T-helper 2 cell (primary cell): Measurements from ENCODE around the gene ADCY2.
"Not testable (repeated sequence)": the region's sequence is repeated elsewhere in the genome, so short reads cannot be mapped to it uniquely, and the experiment has no call there.

ENCODE experiments used
- DNase-seq, 5 experiments: peaks; one replicate each; pipeline versions ENCODE4 v3.0.0 to v3.0.0-alpha.2; 2012 to 2022

Gene ADCY2

DNA sequence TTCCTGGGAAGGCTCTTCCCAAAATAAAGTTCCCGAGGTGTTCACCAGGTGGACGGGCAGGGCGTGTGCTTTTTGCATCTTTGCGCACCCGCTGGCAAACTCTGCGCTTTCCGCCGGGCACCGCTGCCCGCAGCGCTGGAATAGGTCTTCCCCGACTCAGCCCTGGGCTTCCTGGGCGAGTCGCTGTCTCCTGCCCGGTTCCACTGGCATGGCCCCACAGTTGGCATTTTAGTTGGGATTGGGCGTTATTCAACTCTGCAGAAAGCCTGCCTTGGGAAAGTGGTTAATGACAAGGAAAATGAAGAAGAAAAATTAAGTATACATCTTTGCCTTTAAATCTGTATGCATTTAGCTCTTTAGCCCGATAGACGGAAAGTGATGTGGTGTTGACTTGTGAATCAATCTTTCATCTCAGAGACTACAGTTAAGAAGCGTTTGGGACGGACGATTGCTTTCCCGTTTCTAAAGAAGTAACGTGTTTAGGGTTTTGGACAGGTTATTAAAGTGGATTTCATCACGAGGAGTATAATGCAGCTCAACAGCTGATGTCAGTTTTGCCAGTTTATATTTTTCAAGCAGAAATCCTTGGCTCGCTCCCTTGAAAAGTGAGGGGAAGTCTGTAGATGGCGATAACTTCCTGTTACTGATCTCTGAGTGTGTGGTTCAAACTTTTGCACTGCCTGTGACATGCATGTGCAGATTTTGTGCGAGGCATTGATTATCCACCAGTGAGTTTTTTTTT is 946 bp downstream of the ADCY2 start:
- no peak for DNase-seq

DNA sequence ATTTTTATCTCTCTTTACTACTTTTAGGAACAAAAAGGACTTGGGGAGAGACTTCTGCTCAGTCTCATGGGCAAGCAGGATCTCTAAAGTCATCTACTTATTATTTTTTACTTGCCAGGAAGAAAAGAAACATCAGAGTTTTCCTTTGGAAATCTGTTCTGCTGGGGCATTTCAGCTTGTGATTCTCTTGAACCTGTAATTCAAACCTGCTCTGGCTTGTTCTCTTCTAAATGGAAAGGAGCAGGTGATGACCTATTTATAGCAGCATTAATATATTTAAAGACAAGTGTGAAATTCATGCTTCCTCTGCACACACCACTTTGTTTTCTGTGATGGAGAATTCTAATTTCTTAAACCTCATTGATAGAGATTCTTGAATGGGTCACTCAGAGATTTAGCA is 2.0 kb downstream of the ADCY2 start:
- DNase-seq = no peak

DNA sequence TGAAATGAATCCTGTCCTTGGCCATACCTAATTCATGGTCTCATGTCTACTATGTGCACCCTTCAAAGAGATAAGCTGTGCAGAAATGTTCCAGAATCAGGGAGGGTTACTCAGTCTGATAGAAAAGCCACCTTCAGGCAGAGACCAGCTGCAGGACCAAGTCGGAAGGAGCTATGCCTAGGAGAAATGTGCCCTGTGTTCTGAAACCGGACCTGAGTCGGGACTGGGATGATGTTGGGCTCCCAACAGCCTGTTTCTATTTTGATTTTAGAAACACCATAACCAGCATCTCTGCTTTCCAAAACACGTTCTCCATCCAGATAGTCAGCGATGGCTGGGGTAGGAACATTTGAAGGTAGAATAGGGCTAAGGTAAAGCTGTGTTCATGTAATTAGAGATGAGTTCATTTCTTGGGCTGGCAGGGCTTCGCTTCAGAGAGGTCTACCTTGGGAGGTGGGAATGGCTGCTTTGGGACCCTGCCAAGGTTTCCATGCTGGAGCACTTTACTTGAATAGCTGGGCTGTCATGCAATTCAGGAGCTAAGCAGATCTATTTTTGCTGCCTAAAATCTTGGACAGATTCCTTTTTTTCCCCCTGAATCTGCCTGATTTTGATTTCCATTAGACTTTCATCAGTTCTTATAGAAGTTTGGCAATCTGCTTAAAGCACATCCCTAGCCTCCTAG is 2.8 kb downstream of the ADCY2 start:
- DNase-seq = no peak

DNA sequence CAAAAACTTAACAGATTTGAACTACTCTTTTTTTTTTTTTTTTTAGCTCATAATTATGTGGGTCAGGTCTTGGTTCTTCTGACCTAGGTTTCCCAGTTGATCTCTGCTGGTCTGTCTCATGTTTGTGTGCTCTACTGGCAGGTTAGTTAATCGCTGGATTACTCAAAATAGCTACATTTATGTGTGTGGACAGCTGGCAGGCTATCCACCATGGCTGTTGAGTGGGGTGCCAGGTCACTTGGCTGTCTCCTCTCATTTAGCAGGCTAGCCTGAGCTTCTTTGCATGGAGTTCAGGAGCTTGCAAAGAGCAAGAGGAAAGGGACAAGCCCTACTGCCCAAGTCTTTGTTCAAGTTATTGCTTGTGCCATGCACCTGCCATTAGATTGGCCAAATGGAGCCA is 9.3 kb downstream of the ADCY2 start:
- DNase-seq = no peak

DNA sequence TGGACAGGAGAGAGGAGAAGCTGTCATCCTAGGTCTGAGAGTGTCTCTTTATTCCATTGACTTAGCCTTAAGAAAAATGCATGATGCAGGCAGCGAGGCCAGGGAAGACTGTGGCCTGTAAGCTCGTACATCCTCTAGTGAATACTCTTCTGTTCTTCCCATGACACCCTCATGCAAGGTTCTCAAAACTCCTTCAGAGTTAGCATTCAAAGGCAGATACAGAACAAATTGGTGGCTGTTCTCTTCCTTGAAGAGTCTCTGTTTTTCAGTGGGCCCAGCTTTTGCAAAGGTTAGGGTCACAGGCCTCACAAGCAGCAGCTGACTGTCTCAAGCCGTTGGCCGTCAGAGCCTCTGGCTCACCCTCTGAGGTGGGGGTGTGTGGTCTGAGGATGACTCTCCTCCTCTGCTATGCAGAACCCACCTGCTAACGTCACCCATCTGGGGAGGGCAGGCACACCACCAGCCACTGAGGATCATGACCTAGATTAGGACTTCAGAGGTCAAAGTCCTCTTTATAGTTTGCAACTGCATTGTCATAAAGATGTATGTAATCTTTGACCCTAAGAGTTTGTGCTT is 15.1 kb downstream of the ADCY2 start:
- no peak for DNase-seq

DNA sequence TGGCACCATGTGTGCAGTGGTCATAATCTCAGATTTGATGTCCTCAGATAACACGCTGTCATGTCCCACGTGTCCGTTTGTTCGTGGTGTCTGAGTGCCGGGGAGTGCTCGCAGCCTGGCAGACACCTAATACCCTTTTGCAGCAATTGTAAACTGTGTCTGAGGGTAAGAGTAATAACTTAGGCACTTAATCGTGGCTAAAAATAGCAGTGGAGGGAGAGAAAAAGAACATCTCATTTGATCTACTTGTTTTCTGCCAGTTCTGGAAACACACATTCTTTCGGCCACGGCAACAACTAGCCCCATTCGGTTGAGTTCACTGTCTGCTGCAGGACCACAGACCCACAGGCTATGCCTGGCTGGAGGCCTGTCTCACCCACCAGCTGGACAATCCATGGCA is 16.5 kb downstream of the ADCY2 start:
- no peak for DNase-seq

DNA sequence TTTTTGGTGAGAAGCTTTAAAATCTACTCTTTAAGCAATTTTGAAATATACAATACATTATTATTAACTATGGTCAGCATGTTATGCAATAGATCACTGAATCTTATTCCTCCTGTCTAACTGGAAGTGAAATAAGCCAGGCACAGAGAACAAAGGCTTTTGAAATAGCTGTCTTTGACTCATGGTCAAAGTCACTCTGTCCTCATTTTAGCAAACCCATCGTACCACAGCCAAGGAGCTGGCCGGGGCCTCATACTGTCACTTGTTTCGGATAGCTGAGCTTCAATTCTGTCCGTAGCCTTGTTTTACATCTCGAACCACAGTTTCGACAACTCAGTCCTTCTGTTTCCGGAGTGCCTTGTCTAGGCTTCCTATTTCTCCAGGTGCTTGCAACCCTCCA is 19.2 kb downstream of the ADCY2 start:
- no peak for DNase-seq

DNA sequence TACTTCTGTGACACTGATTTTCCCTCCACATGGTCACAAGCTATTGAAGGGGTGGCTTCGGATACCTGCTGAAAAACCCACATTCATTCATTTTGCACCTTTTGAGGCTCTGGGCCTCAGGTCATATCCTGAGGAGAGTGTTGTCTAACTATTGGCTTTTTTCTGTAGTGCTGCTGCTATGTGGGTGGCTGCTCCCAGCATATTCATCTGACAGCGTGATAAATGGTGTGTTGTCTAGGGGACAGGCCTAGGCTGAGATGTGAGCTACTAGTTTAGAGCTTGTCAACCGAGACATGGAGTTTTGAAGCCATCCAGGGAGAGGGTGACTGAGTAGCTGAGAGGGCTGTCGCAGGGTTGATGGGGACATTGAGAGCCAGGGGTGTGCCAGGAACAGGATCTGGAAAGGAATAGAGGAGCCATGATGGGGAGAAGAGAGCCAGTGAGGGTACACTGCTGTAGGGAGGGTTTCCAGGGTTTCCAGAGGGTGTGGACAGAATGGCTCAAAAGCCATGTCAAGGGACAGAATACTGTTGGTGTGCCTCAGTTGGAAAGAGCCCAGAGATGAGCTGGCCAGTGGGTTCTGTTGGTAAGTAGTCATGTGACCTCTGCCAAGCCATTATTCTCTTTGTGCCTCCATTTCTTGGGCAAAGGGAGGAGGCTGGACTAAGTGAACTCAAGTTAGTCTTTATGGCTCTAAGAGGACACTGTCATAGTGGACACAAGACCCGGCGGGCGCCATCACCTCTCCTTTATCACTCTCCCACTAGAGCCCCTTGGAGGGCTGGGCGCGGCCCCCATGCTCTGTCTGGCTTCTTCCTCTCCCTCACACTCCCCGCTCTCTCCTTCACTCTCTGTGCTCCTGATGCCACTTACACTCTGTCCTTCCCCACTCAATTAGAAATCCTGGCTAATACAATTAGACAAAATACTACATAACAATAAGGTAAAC is 19.9 kb downstream of the ADCY2 start:
- no peak for DNase-seq

DNA sequence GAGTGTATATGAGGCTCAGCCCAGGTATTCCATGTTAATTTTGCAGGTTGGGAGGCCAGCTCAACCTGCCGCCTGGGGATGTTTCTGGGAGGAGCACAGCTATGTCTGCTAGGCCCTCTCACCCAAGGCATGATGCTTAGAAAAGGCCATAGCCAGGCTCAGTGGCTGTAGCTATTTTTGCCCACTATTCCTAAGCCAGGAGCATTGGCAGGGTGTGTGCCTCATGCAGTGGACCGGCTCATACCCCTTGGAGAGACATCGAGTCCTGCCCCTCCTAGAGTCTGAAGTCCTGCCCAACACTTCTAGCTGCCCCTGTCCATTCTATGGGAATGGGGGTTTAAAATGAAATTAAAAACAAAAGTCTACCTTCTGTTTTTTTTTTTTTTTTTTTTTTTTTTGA is 22.3 kb downstream of the ADCY2 start:
- no peak for DNase-seq

DNA sequence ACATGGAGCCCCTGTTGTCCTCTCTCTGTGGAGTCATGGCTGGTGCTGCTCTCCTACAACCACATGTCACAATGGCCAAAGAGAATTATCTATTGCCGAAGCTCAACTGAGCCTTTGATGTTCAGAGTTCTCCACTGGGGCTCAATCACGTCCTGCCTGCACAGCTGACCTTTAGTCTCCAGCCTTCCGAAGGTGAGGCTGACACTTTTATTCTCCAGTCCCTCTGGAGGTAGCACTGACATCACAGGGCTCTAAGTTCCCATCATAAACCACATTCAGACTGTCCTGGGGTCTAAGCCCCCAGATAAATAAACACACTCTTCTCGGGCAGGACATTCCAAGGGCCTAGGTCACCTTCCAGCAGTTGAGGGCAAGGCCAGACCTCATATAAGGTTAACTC is 23.4 kb downstream of the ADCY2 start:
- DNase-seq = no peak

DNA sequence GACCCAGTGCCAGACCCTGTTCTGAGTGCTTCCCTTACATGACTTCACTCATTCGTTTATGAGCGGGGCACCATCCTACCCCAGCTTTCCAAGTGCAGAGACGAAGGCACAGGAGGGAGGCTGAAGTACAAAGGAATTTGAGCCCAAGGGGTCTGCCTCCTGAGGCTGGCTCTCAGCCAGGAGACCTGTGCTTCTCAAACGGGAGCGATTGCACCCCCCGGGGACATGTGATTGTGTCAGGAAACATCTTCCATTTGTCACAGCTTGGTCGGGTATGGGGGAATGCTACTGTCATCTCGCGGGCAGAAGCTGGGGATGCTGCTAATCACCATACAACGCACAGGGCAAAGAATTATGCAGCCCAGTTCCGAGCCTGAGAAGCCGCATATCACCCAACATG is 23.9 kb downstream of the ADCY2 start:
- DNase-seq = no peak

DNA sequence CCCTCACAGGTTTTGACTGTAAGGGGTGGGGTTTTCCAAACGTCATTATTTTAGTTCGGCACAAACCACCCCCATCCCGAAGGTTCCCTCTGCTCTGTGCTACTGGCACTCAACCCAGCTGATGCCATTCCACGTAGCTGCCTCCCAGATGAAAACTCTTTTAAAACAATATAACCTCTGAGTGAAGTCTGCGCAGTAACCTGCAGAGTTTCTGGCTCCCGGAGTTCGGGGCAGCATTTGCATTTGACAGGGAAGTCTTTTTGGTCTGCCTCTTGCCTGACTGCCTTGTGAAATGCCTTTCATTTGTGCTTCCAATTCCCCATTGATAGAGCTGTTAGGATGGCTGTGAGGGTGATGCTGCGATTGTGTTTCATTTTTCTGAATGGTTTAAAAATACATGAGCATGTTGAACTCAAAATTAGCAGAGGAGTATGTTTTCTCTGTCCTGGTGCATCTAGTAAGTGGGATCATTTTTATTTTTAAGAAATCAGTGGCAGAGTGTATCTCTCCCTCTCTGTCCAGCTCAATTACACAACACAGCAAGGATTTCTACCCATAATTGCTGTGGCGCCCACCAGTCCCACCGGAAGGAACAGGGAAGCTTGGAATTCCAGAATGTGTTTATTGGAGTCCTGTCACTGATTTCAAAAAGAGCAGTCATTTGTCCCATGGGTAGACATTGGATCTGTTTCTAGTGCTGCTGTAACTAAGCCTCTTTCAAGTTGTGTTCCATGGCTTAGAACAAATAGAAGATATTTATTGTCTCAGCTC is 24.8 kb downstream of the ADCY2 start:
- DNase-seq = no peak

DNA sequence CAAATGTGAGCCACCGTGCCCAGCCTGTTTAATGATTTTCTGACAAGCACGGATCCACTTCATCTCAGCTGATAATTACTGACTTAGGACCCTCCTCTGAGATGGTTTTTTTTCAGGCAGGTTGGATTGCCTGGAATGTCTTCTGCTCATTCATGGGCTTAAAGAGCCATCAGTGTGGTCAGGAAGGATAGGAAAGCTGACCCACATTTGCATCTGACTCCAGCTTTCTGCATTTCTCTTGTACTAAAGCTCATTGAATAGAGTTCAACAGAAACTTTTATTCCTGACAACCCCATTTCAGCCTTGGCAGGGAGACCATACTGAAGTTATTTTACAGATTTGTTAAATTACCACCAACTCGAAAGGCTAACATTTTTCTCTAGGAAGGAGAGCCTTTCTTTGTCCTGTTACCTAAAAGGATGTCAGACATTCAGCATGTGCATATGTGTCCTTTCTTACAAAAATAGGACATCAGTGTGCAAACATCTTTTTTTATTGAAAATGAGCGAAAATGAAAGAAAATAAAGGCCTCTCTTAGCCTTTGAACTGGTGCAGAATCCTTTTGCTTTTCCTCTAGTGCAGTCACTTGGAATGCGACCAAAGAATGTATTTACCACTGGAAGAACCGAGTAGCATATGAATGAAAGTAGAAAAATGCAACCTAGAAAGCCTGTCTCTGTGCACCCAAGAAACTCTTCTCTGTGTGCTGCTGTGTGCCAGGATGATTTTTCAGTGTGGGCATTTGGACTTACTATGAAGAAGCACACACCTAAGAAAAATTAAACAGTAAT is 26.6 kb downstream of the ADCY2 start:
- DNase-seq = no peak

DNA sequence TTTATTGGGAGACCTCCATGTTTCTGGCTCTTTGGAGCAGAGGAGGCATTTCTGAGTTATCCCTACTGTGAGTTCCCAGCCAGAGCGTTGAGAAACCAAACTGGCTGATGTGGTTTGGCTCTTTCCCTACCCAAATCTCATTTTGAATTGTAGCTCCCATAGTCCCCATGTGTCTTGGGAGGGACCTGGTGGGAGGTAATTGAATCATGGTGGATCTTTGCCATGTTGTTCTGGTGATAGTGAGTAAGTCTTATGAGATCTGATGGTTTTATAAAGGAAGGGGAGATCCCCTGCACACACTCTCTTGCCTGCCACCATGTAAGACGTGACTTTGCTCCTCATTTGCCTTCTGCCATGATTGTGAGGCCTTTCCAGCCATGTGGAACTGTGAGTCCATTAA is 27.3 kb downstream of the ADCY2 start:
- not testable (repeated sequence) for DNase-seq

DNA sequence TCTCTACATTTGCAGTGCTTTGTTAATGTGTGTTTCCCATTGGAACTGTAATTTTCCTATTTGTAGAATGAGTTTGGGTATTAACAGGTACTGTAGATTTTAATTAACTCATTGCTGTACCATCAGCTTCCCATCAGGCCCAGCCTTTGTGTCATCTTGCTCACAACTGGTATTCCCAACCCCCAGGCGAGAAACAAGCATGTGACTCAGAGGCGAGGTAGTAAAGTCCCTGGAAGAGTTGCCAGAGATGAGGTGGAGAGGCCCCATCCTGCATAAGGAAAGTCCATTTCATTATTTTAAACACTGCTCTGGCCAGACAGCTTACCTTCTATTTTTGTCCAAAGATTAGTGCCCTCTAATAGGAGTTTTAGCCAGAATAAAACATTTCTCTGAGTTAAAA is 29.9 kb downstream of the ADCY2 start:
- DNase-seq = no peak

DNA sequence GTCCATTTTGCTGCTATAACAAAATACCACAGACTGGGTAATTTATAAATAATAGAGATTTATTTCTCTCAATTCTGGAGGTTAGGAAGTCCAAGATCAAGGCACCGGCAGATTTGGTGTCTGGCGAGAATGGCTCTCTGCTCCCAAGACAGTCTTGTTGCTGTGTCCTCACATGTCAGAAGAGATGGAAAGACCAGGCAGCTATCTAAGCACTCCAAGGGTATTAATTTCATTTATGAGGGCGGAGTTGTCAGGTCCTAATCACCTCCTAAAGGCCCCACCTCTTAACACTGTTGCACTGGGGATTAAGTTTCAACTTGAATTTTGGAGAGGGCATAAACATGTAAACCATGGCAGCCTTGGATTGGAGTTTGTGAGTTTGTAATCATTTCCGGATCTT is 30.3 kb downstream of the ADCY2 start:
- DNase-seq = no peak

DNA sequence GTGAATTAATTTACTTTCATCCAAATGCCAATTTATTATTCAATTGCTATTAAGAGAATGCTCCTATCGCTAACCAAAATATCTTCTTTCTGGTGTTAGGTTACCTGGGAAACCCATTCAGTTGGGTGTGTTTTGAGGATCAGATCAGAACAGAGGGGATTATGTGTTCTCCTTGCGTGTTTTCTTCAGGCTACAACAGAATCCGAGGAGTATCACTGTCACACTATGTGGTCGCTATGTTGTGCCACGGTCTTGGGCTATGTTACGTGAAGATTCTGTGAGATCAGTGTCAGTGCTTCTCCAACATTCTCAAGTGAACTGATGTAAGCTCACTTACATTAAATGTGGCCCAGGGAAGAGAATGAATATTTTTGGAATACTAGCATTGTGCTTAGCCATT is 39.0 kb downstream of the ADCY2 start:
- no peak for DNase-seq

DNA sequence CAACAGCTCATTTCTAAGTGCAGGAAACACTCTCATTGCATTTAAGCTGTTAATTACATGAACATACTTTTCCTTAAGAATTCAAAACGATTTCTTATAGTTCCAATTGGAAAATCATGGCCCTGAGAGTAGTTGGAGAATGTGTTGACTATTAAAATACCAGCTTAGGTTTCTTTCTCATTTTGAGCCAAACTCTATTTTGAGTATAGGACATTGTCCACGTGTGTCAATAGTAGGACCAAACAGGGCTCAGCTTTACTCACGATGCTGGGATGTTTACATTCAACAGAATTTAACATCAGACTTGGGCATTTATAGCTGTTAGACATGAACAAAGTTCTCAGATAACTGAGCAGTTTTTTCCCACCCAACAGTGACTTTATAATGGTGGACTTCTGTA is 39.6 kb downstream of the ADCY2 start:
- no peak for DNase-seq

DNA sequence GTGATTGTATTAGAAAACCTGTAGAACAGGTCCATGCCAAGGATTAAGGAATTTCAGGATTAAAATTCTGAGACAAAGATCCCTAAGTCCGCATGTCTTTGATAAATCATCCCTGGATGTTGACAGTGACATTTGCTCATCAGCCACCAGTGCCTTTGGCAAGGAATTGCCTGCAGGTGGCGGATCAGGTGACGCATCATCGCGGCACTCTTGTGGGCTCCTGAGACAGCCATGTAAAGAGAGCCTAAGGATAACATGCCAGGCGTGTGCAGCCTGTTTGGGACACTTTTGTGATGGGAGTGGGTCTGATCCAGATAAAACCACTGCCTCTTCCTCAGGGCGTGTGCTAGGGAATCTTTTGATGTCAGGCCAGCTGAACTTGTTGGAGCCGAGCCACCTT is 40.6 kb downstream of the ADCY2 start:
- DNase-seq = no peak

DNA sequence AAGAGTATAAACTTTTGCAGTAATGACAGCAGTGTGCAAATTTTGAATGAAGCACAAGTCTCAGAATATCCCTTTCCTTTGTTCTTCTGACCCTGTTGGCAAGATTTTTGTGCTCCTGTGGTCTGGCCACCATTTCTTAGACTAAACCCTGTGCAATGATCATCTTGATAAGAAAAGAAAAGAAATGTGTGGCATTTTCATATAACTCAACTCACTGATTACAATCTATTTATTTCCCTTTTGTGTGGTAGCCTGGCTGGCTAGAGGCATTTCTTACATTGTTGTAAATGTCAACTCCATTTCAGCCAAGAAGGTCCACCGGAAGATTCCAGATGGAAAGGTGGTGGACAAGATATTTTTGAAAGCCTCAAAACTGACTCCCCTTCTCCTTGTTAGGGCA is 41.9 kb downstream of the ADCY2 start:
- DNase-seq = no peak

DNA sequence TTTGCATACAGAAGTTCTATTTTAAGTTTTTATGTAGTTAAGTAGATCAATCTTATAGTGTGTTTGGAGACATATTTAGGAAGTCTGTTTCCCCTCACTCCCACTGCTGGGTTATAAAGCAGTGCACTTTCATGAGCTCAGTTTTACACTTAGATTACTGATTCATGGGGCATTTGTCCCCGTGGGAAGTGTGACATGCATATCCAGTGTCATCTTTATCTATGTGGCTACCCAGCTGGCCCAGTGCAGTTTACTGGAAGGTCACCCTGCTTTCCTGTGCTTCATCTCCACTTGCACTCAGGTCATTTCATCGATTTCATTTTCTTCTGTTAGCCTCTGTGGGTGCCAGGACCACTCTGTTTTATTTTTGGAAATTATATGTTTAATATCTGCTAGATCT is 49.1 kb downstream of the ADCY2 start:
- no peak for DNase-seq

DNA sequence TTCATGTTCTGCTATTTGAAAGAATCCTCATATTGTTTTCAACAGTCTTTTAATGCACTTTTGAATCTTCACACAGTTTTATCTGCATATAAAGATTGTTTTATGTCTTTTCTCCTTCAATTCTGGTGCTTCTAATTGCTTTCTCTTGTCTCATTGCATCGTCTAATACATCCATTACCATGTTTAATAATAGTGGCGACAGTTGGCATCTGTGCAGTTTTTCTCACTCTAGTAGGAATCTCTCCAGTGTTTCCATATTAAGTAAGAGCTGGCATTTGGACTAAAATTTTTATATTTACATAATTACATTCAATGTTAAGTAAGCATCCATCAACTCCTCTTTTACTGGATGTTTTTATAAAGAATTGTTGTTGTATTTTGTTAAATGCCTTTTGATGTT is 49.9 kb downstream of the ADCY2 start:
- DNase-seq = no peak
